ENCODE data around the gene RUNDC3A. TPM values are rescaled to one million over a fixed set of nuclear protein-coding genes. Genes with fewer than 3 reads are reported as not detected.
A peak's percentile ranks its signal among the peaks of the same experiment; 100 is the strongest.

Gene RUNDC3A
- total RNA-seq, 1 donor from 2014 or later = 0.41 TPM

DNA sequence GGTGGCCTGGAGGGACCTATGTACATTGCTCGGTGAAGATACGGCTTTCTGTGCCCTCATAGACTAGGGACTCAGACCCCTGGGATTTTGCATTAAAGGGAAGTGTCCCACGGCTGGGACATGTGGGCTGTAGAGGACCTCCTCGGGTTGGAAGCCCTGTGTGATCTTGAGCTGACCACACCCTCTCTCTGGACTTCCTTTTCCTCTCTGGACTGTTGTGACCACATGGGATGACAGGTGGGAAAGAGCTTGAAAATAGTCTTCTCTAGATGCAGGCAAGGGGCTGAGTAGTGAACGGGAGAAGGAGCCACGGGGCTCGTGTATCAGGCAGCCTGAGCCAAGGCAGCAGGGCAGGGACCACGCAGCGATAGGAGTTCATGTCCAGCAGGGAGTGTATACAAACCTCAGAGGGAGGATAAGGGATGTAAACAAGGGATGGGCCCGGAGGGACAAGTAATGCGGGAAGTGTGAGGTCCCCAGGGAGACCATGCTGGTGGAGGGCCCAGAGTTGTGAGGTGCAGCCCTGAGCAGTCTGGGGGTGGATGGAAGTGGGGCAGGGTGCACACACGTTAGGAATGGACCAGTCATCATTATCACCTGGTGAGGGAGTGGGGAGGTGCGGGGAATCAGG is 36.0 kb upstream of the RUNDC3A start:
- H3K4me1 ChIP-seq = peaks cover 18% of the 10 kb centered on the region
- TF ChIP-seq, protein P1, sequence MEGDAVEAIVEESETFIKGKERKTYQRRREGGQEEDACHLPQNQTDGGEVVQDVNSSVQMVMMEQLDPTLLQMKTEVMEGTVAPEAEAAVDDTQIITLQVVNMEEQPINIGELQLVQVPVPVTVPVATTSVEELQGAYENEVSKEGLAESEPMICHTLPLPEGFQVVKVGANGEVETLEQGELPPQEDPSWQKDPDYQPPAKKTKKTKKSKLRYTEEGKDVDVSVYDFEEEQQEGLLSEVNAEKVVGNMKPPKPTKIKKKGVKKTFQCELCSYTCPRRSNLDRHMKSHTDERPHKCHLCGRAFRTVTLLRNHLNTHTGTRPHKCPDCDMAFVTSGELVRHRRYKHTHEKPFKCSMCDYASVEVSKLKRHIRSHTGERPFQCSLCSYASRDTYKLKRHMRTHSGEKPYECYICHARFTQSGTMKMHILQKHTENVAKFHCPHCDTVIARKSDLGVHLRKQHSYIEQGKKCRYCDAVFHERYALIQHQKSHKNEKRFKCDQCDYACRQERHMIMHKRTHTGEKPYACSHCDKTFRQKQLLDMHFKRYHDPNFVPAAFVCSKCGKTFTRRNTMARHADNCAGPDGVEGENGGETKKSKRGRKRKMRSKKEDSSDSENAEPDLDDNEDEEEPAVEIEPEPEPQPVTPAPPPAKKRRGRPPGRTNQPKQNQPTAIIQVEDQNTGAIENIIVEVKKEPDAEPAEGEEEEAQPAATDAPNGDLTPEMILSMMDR (IDR thresholded peaks at IDR 0.05; ENCODE audit: borderline replicate concordance) = no peak
- DNase-seq = no peak
- intact Hi-C loops (cut with micrococcal nuclease) = no loop called here
- H3K36me3 ChIP-seq = no peaks in the 10 kb centered on the region
- no peaks in the 10 kb centered on the region for H3K9me3 ChIP-seq (replicated peaks)
- no peaks in the 10 kb centered on the region for H3K27me3 ChIP-seq (ENCODE audit: low read depth)
- peak overlapping the region; percentile 32 for H3K27ac ChIP-seq (replicated peaks)
- H3K4me3 ChIP-seq = no peak overlapping the region

DNA sequence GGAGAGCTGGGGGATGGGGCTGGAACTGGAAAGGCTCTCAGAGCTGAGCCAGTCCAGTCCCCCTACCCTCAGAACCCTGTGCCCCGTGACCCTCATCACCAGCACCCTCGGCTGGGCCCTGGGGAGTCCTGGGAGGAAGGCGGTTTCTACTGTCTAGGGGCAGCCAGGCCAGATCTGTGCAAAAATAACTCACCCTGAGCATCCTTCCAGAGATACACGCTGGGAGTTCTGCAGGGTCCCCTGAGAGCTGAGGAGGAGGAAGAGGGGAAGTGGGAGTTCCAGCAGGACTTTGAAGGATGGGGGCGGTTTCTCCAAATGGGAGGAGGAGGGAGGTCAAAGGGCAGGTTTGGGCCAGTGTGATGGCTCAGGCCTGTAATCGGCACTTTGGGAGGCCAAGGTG is 35.4 kb upstream of the RUNDC3A start:
- TF ChIP-seq, protein P1 (IDR thresholded peaks at IDR 0.05; ENCODE audit: borderline replicate concordance) = no peak
- intact Hi-C loops (cut with micrococcal nuclease) = no loop called here
- Histone ChIP-seq H3K27ac (replicated peaks) (peak overlapping the region; percentile 32), H3K4me3 (no peak overlapping the region), H3K27me3 (ENCODE audit: low read depth) (no peaks in the 10 kb centered on the region), H3K36me3 (no peaks in the 10 kb centered on the region), H3K9me3 (replicated peaks) (no peaks in the 10 kb centered on the region), H3K4me1 (peaks cover 18% of the 10 kb centered on the region)
- no peak for DNase-seq

DNA sequence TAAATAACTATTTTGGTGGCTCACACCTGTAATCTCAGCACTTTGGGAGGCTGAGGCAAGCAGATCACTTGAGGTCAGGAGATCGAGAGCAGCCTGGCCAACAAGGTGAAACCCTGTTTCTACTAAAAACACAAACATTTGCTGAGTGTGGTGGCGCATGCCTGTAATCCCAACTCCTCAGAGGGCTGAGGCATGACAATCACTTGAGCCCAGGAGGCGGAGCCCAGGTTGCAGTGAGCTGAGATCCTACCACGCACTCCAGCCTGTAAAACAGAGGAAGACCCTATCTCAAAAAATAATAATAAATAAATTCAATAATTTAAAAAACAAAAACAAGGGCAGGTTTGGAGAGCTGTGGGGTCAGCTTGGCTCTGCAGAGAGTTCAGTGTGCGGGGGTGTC is 34.8 kb upstream of the RUNDC3A start:
- DNase-seq = no peak
- intact Hi-C loops (cut with micrococcal nuclease) = no loop called here
- TF ChIP-seq, protein P1 (IDR thresholded peaks at IDR 0.05; ENCODE audit: borderline replicate concordance) = no peak
- Histone ChIP-seq H3K27me3 (ENCODE audit: low read depth) (no peaks in the 10 kb centered on the region), H3K4me3 (no peak overlapping the region), H3K27ac (replicated peaks) (no peak overlapping the region), H3K9me3 (replicated peaks) (no peaks in the 10 kb centered on the region), H3K36me3 (no peaks in the 10 kb centered on the region), H3K4me1 (peaks cover 18% of the 10 kb centered on the region)

DNA sequence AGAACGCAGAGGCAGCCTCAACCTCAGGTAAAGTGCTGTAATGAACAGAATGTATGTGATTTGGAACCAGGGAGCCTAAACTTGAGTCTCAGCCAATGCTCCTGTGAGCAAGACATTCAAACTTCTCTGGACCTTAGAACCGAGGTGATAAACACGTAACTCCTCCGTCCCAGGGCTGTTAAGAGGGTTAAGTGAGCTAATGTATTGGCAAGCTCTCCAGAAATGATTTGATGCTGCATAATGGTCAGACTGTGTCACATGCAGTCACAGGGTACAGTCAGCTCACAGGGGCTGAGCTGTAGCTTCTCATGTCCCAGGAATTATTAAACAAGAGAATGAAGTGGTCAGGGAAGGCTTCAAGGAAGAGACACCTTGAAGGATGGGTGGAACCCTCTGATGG is 30.4 kb upstream of the RUNDC3A start:
- intact Hi-C loops (cut with micrococcal nuclease) = no loop called here
- TF ChIP-seq, protein P1 (IDR thresholded peaks at IDR 0.05; ENCODE audit: borderline replicate concordance) = no peak
- Histone ChIP-seq H3K4me3 (no peak overlapping the region), H3K27me3 (ENCODE audit: low read depth) (no peaks in the 10 kb centered on the region), H3K36me3 (no peaks in the 10 kb centered on the region), H3K4me1 (peaks cover 25% of the 10 kb centered on the region), H3K27ac (replicated peaks) (no peak overlapping the region), H3K9me3 (replicated peaks) (no peaks in the 10 kb centered on the region)
- no peak for DNase-seq

DNA sequence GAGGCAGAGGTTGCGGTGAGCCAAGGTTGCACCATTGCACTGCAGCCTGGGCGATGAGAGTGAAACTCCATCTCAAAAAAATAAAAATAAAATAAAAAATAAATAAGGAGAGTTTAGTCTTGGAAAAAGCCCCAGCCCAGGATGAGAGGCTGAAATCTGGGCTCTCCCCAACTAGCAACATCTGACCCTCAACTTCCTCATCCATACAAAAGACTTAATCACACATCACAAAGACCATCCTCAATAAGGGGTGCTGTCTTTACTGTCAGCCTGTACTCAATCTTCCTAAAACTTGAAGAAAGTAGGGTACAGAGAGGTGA is 29.1 kb upstream of the RUNDC3A start:
- H3K9me3 ChIP-seq (replicated peaks) = no peaks in the 10 kb centered on the region
- H3K4me1 ChIP-seq = peaks cover 20% of the 10 kb centered on the region
- peak overlapping the region; percentile 82 for H3K27ac ChIP-seq (replicated peaks)
- TF ChIP-seq, protein P1 (IDR thresholded peaks at IDR 0.05; ENCODE audit: borderline replicate concordance) = no peak
- intact Hi-C loops (cut with micrococcal nuclease) = no loop called here
- no peak overlapping the region for H3K4me3 ChIP-seq
- H3K27me3 ChIP-seq (ENCODE audit: low read depth) = no peaks in the 10 kb centered on the region
- no peak for DNase-seq
- H3K36me3 ChIP-seq = no peaks in the 10 kb centered on the region
